Measurements from ENCODE around the gene ANTXRL.

DNA sequence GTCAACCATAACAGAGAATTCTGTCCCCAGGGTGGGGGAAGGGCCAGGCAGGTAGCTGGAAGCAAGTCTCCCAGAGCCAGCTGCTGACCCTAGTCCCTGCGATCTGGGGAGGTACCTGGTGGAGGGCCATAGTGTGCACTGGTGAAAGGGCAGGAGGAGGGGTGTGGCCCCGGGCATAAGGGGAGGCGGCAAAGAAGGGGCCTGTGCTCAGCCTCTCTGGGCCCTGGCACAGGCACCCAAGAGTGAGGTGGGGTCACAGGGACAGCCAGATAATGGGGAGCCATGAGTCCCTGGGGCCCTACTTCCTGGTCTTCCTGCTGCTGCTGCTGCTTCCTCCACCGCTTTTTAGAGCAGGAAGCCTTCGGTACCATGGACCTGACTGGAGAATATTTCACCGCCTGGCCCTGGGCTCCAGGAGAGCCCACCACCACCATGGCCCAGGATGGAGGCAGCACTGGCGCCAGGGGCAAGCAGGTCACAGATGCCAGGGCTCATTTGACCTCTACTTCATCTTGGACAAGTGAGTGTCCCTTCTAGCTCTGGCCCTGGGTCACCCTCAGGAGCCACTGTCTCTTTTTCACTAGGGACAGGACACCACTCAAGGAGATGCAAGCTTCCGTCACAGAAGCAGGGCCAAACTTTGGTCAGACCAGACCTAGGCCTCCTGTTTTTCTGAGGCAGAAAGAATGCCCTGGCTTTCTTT, at the start of gene ANTXRL:
- TF ChIP-seq, protein P1, sequence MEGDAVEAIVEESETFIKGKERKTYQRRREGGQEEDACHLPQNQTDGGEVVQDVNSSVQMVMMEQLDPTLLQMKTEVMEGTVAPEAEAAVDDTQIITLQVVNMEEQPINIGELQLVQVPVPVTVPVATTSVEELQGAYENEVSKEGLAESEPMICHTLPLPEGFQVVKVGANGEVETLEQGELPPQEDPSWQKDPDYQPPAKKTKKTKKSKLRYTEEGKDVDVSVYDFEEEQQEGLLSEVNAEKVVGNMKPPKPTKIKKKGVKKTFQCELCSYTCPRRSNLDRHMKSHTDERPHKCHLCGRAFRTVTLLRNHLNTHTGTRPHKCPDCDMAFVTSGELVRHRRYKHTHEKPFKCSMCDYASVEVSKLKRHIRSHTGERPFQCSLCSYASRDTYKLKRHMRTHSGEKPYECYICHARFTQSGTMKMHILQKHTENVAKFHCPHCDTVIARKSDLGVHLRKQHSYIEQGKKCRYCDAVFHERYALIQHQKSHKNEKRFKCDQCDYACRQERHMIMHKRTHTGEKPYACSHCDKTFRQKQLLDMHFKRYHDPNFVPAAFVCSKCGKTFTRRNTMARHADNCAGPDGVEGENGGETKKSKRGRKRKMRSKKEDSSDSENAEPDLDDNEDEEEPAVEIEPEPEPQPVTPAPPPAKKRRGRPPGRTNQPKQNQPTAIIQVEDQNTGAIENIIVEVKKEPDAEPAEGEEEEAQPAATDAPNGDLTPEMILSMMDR (IDR thresholded peaks at IDR 0.05; ENCODE audit: borderline replicate concordance, extremely low read depth, low read length, poor library complexity, severe bottlenecking), result no peak
- no peak for TF ChIP-seq EZH2 (IDR thresholded peaks at IDR 0.05; ENCODE audit: borderline replicate concordance, low read depth, low read length, severe bottlenecking)
